Measurements from ENCODE around the gene MAFG.
A peak's percentile ranks its signal among the peaks of the same experiment; 100 is the strongest.

The MAFG gene

DNA sequence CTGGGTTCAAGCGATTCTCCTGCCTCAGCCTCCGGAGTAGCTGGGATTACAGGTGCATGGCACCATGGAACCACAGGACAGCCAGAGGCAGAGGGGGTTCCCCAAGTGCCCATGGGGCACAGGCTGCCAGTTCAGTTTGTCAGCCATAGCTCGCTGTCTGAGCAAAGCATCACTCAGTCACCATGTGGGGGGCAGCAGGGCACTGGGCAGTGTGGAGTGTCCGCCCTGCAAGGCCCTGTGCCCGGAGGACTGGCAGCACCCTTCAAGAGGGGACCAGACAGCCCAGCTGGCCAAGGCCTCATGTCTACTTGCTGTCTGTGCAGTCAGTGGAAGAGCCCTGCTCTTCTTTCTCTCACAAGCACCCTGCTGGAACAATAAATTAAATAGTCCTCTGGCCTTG lies 42.6 kb downstream of the MAFG start:
- TF ChIP-seq GLIS3 (CRISPR knock-in tag; IDR thresholded peaks at IDR 0.05) (no peak), TOX (CRISPR knock-in tag; IDR thresholded peaks at IDR 0.05; ENCODE audit: borderline replicate concordance) (no peak), CREB5 (CRISPR knock-in tag; IDR thresholded peaks at IDR 0.05; ENCODE audit: low read depth) (no peak), SNAI2 (CRISPR knock-in tag; IDR thresholded peaks at IDR 0.05) (no peak), CSDC2 (CRISPR knock-in tag; IDR thresholded peaks at IDR 0.05) (no peak), RARB (CRISPR knock-in tag; IDR thresholded peaks at IDR 0.05) (no peak), POU6F1 (CRISPR knock-in tag; IDR thresholded peaks at IDR 0.05; ENCODE audit: borderline replicate concordance, low read depth) (no peak), TCF4 (CRISPR knock-in tag; IDR thresholded peaks at IDR 0.05; ENCODE audit: borderline replicate concordance) (no peak), ISL1 (CRISPR knock-in tag; IDR thresholded peaks at IDR 0.05) (no peak), BACH2 (CRISPR knock-in tag; IDR thresholded peaks at IDR 0.05; ENCODE audit: borderline replicate concordance) (no peak), OSR1 (CRISPR knock-in tag; IDR thresholded peaks at IDR 0.05) (no peak)
- TF ChIP-seq, protein P1, sequence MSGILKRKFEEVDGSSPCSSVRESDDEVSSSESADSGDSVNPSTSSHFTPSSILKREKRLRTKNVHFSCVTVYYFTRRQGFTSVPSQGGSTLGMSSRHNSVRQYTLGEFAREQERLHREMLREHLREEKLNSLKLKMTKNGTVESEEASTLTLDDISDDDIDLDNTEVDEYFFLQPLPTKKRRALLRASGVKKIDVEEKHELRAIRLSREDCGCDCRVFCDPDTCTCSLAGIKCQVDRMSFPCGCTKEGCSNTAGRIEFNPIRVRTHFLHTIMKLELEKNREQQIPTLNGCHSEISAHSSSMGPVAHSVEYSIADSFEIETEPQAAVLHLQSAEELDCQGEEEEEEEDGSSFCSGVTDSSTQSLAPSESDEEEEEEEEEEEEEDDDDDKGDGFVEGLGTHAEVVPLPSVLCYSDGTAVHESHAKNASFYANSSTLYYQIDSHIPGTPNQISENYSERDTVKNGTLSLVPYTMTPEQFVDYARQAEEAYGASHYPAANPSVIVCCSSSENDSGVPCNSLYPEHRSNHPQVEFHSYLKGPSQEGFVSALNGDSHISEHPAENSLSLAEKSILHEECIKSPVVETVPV (CRISPR knock-in tag; IDR thresholded peaks at IDR 0.05), result no peak
- peak; percentile 13 for ATAC-seq

DNA sequence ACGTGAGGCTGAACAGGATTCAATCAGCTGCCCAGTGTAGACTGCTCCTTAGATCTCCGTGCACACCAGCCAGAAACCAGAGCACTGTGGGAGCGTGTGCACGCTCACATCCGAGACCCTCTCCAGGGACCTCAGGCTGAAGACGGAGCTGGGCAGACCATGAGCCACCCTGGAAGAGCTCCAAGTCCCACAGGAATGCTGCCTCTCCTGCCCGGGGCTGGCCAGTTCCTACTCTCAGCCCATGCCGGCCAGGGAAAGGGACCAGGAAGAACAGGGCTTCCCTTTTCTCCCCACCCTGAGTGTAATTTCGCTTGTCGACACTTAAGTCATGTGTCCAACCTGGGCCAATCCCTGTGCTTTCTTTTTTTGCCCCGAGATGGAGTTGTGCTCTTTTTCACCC lies 43.0 kb downstream of the MAFG start:
- ATAC-seq, result peak; percentile 38
- TF ChIP-seq SNAI2 (CRISPR knock-in tag; IDR thresholded peaks at IDR 0.05) (no peak), TSHZ2 (CRISPR knock-in tag; IDR thresholded peaks at IDR 0.05) (no peak), ZC3H10 (CRISPR knock-in tag; IDR thresholded peaks at IDR 0.05) (no peak), CSDC2 (CRISPR knock-in tag; IDR thresholded peaks at IDR 0.05) (no peak), ISL1 (CRISPR knock-in tag; IDR thresholded peaks at IDR 0.05) (no peak), ZNF565 (CRISPR knock-in tag; conservative IDR thresholded peaks at IDR 0.05; ENCODE audit: low read depth) (no peak), TCF4 (CRISPR knock-in tag; IDR thresholded peaks at IDR 0.05; ENCODE audit: borderline replicate concordance) (no peak), RARB (CRISPR knock-in tag; IDR thresholded peaks at IDR 0.05) (no peak)
- TF ChIP-seq, protein P1 (CRISPR knock-in tag; IDR thresholded peaks at IDR 0.05), result no peak

- ATAC-seq, result no peak
- TF ChIP-seq RARB (CRISPR knock-in tag; IDR thresholded peaks at IDR 0.05) (no peak), TSHZ2 (CRISPR knock-in tag; IDR thresholded peaks at IDR 0.05) (no peak)
These were observed 48.4 kb downstream of the MAFG start for GRCh38 chr17:81879121-81879520.
